ENCODE results near the gene FAAP100.
"Not testable (repeated sequence)": the region's sequence is repeated elsewhere in the genome, so short reads cannot be mapped to it uniquely, and the experiment has no call there.

The FAAP100 gene

GRCh38 chr17:81535480-81536298 is 16.5 kb downstream of the FAAP100 start:
- no peak for TF ChIP-seq CTCF (IDR thresholded peaks at IDR 0.05; ENCODE audit: insufficient read depth, low read depth, low read length, missing control alignments)
- DNase-seq (ENCODE audit: low read depth): no peak
- H3K4me3 ChIP-seq (ENCODE audit: low read length): no peak overlapping the region

- TF ChIP-seq CTCF (IDR thresholded peaks at IDR 0.05; ENCODE audit: insufficient read depth, low read depth, low read length, missing control alignments): no peak
- no peak for DNase-seq (ENCODE audit: low read depth)
- H3K4me3 ChIP-seq (ENCODE audit: low read length): no peak overlapping the region
These were observed 17.2 kb downstream of the FAAP100 start for GRCh38 chr17:81535007-81535328.

- DNase-seq (ENCODE audit: low read depth): peak; percentile 32
- no peak for TF ChIP-seq CTCF (IDR thresholded peaks at IDR 0.05; ENCODE audit: insufficient read depth, low read depth, low read length, missing control alignments)
- H3K4me3 ChIP-seq (ENCODE audit: low read length): no peak overlapping the region
These were observed 17.8 kb downstream of the FAAP100 start for GRCh38 chr17:81534157-81535006.

GRCh38 chr17:81533339-81534141 is 18.6 kb downstream of the FAAP100 start:
- DNase-seq (ENCODE audit: low read depth): no peak
- no peak overlapping the region for H3K4me3 ChIP-seq (ENCODE audit: low read length)

GRCh38 chr17:81532490-81533287 is 19.5 kb downstream of the FAAP100 start:
- TF ChIP-seq CTCF (IDR thresholded peaks at IDR 0.05; ENCODE audit: insufficient read depth, low read depth, low read length, missing control alignments): no peak
- H3K4me3 ChIP-seq (ENCODE audit: low read length): no peak overlapping the region
- no peak for DNase-seq (ENCODE audit: low read depth)

More at GRCh38 chr17:81533339-81534141, 18.6 kb downstream of the FAAP100 start:
- no peak for TF ChIP-seq CTCF (IDR thresholded peaks at IDR 0.05; ENCODE audit: insufficient read depth, low read depth, low read length, missing control alignments)

- not testable (repeated sequence) for H3K4me3 ChIP-seq (ENCODE audit: low read length); DNase-seq (ENCODE audit: low read depth)
These were observed 20.2 kb downstream of the FAAP100 start for GRCh38 chr17:81531998-81532404.

- not testable (repeated sequence) for H3K4me3 ChIP-seq (ENCODE audit: low read length); DNase-seq (ENCODE audit: low read depth)
These were observed 21.1 kb downstream of the FAAP100 start for GRCh38 chr17:81531013-81531412.

Measured in epithelial cell of esophagus (primary cell).